Suprapubic skin (tissue), 4 donors: Measurements from ENCODE around the gene BTRC. TPM values are rescaled to one million over a fixed set of nuclear protein-coding genes. Genes with fewer than 3 reads are reported as not detected.
"Not testable (repeated sequence)": the region's sequence is repeated elsewhere in the genome, so short reads cannot be mapped to it uniquely, and the experiment has no call there.

ENCODE experiments used
- DNase-seq, 2 donors: peaks; one replicate each; pipeline ENCODE4 v3.0.0-alpha.2; 2019; ENCODE audit warnings: low spot score in 2 of 2
- H3K27ac ChIP-seq: fragments of 200-600 bp; sonication (generic); one replicate; pipeline ENCODE4 v1.5.1; 2019
- H3K27me3 ChIP-seq: fragments of 200-600 bp; sonication (generic); one replicate; pipeline ENCODE4 v1.5.1; 2019
- H3K36me3 ChIP-seq: fragments of 200-600 bp; sonication (generic); one replicate; pipeline ENCODE4 v1.5.1; 2019
- H3K4me1 ChIP-seq: fragments of 200-600 bp; sonication (generic); one replicate; pipeline ENCODE4 v1.5.1; 2019
- H3K4me3 ChIP-seq: fragments of 200-600 bp; sonication (generic); one replicate; pipeline ENCODE4 v1.5.1; 2019; ENCODE audit warnings: mild to moderate bottlenecking
- H3K9me3 ChIP-seq: fragments of 200-600 bp; sonication (generic); one replicate; pipeline ENCODE4 v1.5.1; 2019
- EP300 ChIP-seq: sonication (generic); formaldehyde crosslinking; IDR thresholded peaks from one replicate; pipeline ENCODE4 v1.6.1; 2017; ENCODE audit warnings: antibody characterized with exemption
- POLR2A ChIP-seq, 2 donors: fragments of 450-650 bp; IDR thresholded peaks; one replicate each; pipeline ENCODE4 v1.6.1; 2017; ENCODE audit warnings: antibody characterized with exemption in 2 of 2, mild to moderate bottlenecking in 2 of 2, moderate library complexity in 2 of 2
- POLR2AphosphoS5 ChIP-seq, 3 donors: sonication (generic); formaldehyde crosslinking; IDR thresholded peaks; one replicate each; pipeline ENCODE4 v1.6.1; 2017; ENCODE audit warnings: antibody characterized with exemption in 3 of 3
- WGBS: methylation state at CpG from one replicate; pipeline ENCODE4 v1.1.5; 2018; 5-methylcytosine and 5-hydroxymethylcytosine counted together
- total RNA-seq, 4 donors: library from RNA; depleted of rRNA; stranded (reverse); fragments of >200 nt; gene quantifications; one replicate each; pipeline ENCODE4 v1.1.0, GENCODE V29; 2016
- TF ChIP-seq, protein P1 (sequence below), 2 donors: fragments of 200-600 bp in 1 of 2; fragments of 450-650 bp in 1 of 2; sonication (generic) in 1 of 2; IDR thresholded peaks; one replicate each; pipeline ENCODE4 v1.5.1; 2016 to 2019; ENCODE audit warnings: antibody characterized with exemption in 2 of 2, mild to moderate bottlenecking in 1 of 2, moderate library complexity in 1 of 2

Gene BTRC
- total RNA-seq, 4 donors from 2014 or later: 17.4 to 20.6 (median 18.5) TPM

DNA sequence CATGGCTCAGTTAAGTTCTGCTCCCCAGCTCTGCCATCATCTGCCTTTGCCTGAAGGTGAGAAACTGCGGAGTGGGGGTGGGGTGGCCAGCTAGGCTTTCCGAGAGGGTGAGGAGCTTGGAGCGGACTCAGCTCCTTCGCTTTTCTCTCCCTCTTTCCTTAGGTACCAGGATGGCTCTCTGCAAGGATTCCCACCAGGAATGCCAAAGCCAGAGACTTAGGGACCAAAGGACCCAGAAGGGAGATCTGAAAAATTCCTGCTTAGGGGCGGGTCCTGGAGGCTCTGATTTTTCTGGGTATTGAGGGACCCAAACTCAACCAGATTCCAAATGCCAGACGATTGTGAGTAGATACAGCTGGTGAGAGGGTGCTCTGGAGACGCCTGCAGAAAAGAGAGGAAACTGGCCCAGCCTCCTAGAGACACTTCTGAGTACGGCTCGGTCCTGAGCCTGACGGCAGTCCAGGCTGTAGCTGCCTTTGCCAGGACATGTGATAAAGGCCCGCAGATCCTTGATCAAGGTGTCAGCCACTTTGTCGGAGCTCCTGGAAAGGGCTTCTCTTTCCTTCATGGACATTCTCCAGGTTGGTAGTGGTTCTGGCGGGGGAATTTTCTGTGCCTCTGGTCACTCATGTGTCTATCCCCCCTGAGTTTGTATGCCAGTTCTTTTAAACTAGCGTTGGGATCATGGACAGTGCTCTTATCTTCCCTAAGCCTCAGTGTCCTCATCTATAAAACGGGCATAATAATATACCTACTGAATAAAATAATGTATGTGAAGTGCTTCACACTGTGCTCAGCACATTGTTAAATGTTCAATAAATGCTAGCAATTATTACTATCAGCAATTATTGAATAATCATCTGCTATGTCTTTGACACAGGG lies 42.5 kb upstream of the BTRC start:
- H3K27me3 ChIP-seq: peaks cover 47% of the 10 kb centered on the region
- H3K27ac ChIP-seq: no peak overlapping the region
- WGBS: 38% methylated on average over 13 of the region's 15 CpGs
- no peaks in the 10 kb centered on the region for H3K9me3 ChIP-seq
- H3K36me3 ChIP-seq: no peaks in the 10 kb centered on the region
- H3K4me1 ChIP-seq: peaks cover 16% of the 10 kb centered on the region
- no peak overlapping the region for H3K4me3 ChIP-seq
- DNase-seq: no peak
- TF ChIP-seq POLR2A (IDR thresholded peaks at IDR 0.05) (no peak), POLR2AphosphoS5 (IDR thresholded peaks at IDR 0.05) (no peak), EP300 (no peak)
- TF ChIP-seq, protein P1, sequence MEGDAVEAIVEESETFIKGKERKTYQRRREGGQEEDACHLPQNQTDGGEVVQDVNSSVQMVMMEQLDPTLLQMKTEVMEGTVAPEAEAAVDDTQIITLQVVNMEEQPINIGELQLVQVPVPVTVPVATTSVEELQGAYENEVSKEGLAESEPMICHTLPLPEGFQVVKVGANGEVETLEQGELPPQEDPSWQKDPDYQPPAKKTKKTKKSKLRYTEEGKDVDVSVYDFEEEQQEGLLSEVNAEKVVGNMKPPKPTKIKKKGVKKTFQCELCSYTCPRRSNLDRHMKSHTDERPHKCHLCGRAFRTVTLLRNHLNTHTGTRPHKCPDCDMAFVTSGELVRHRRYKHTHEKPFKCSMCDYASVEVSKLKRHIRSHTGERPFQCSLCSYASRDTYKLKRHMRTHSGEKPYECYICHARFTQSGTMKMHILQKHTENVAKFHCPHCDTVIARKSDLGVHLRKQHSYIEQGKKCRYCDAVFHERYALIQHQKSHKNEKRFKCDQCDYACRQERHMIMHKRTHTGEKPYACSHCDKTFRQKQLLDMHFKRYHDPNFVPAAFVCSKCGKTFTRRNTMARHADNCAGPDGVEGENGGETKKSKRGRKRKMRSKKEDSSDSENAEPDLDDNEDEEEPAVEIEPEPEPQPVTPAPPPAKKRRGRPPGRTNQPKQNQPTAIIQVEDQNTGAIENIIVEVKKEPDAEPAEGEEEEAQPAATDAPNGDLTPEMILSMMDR (IDR thresholded peaks at IDR 0.05): no peak

- no peak overlapping the region for H3K4me3 ChIP-seq
- H3K27me3 ChIP-seq: peaks cover 29% of the 10 kb centered on the region
- H3K9me3 ChIP-seq: no peaks in the 10 kb centered on the region
- 68% methylated on average over 3 of the region's 3 CpGs for WGBS
- DNase-seq: no peak
- no peak overlapping the region for H3K27ac ChIP-seq
- H3K36me3 ChIP-seq: no peaks in the 10 kb centered on the region
- TF ChIP-seq POLR2A (IDR thresholded peaks at IDR 0.05) (no peak), EP300 (no peak), POLR2AphosphoS5 (IDR thresholded peaks at IDR 0.05) (no peak)
- TF ChIP-seq, protein P1 (IDR thresholded peaks at IDR 0.05): no peak
- no peaks in the 10 kb centered on the region for H3K4me1 ChIP-seq
Observed at GRCh38 chr10:101319241-101319915, 34.6 kb upstream of the BTRC start.

- no peak for TF ChIP-seq EP300
- DNase-seq: no peak
- WGBS: 90% methylated on average over 3 of the region's 4 CpGs
- Histone ChIP-seq H3K9me3 (no peaks in the 10 kb centered on the region), H3K4me1 (no peaks in the 10 kb centered on the region), H3K27ac (no peak overlapping the region), H3K36me3 (no peaks in the 10 kb centered on the region), H3K4me3 (no peak overlapping the region), H3K27me3 (peaks cover 29% of the 10 kb centered on the region)
Observed at GRCh38 chr10:101321073-101321472, 32.9 kb upstream of the BTRC start.

GRCh38 chr10:101322266-101323108 lies 31.5 kb upstream of the BTRC start:
- TF ChIP-seq, protein P1 (IDR thresholded peaks at IDR 0.05): no peak
- TF ChIP-seq POLR2A (IDR thresholded peaks at IDR 0.05) (no peak), POLR2AphosphoS5 (IDR thresholded peaks at IDR 0.05) (no peak), EP300 (no peak)
- WGBS: 52% methylated on average over 21 of the region's 21 CpGs

GRCh38 chr10:101323495-101323894 lies 30.5 kb upstream of the BTRC start:
- Histone ChIP-seq H3K36me3 (no peaks in the 10 kb centered on the region), H3K4me3 (no peak overlapping the region), H3K27me3 (peaks cover 26% of the 10 kb centered on the region), H3K27ac (no peak overlapping the region), H3K4me1 (no peaks in the 10 kb centered on the region), H3K9me3 (no peaks in the 10 kb centered on the region)
- TF ChIP-seq POLR2A (IDR thresholded peaks at IDR 0.05) (no peak), EP300 (no peak), POLR2AphosphoS5 (IDR thresholded peaks at IDR 0.05) (no peak)
- TF ChIP-seq, protein P1 (IDR thresholded peaks at IDR 0.05): no peak
- no peak for DNase-seq
- WGBS: 85% methylated on average over 2 of the region's 2 CpGs

More at GRCh38 chr10:101322266-101323108, 31.5 kb upstream of the BTRC start:
- no peak overlapping the region for H3K4me3 ChIP-seq
- H3K36me3 ChIP-seq: no peaks in the 10 kb centered on the region
- no peak overlapping the region for H3K27ac ChIP-seq
- H3K4me1 ChIP-seq: no peaks in the 10 kb centered on the region
- H3K27me3 ChIP-seq: peaks cover 28% of the 10 kb centered on the region
- H3K9me3 ChIP-seq: no peaks in the 10 kb centered on the region
- no peak for DNase-seq

DNA sequence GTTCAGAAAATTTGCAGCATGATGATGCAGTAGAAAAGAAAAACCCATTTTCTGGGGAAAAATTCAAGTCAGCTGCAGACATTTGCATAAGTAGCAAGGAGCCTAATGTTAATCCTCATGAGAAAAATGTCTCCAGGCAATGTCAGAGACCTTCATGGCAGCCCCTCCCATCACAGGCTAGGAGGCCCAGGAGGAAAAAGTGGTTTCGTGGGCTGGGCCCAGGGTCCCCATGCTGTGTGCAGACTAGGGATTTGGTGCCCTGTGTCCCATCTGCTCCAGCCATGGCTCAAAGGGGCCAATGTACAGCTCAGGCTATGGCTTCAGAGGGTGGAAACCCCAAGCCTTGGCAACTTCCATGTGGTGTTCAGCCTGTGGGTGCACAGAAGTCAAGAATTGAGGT lies 26.5 kb upstream of the BTRC start:
- not testable (repeated sequence) for H3K36me3 ChIP-seq, H3K27ac ChIP-seq, H3K4me1 ChIP-seq, H3K4me3 ChIP-seq, H3K9me3 ChIP-seq, DNase-seq
- 75% methylated on average over 1 of the region's 1 CpG for WGBS
- peaks cover 19% of the 10 kb centered on the region for H3K27me3 ChIP-seq
